Tibial nerve (tissue), 4 donors: ENCODE data around the gene PLCB1.

ENCODE experiments used
- CTCF ChIP-seq, 5 experiments: fragments of 200-600 bp in 3 of 5; fragments of 450-650 bp in 2 of 5; sonication (generic) in 3 of 5; IDR thresholded peaks; one replicate each; pipeline ENCODE4 v1.5.1; 2016 to 2019; ENCODE audit warnings: antibody characterized with exemption in 5 of 5, mild to moderate bottlenecking in 3 of 5, moderate library complexity in 2 of 5
- EP300 ChIP-seq, 2 donors: sonication (generic); formaldehyde crosslinking; IDR thresholded peaks; one replicate each; pipeline ENCODE4 v1.6.1; 2017; ENCODE audit warnings: antibody characterized with exemption in 2 of 2, mild to moderate bottlenecking in 1 of 2

- TF ChIP-seq CTCF (IDR thresholded peaks at IDR 0.05) (no peak), EP300 (IDR thresholded peaks at IDR 0.05) (no peak)
Observed at GRCh38 chr20:8293750-8294149, 161.7 kb downstream of the PLCB1 start.
